ENCODE results near the gene CAMK2D. TPM values are rescaled to one million over a fixed set of nuclear protein-coding genes. Genes with fewer than 3 reads are reported as not detected.

CAMK2D gene
- total RNA-seq, 1 donor from 2014 or later: 147 TPM

GRCh38 chr4:113591982-113592381 lies 169.6 kb downstream of the CAMK2D start:
- H3K9me3 ChIP-seq (ENCODE audit: control insufficient read depth in 3 of 3, low read length in 3 of 3): no peaks in the 10 kb centered on the region
- peaks cover 0 to 11% (median 5%) of the 10 kb centered on the region in 3 donors for H3K4me1 ChIP-seq (ENCODE audit: control insufficient read depth in 3 of 3, insufficient read depth in 3 of 3, low read length in 3 of 3)
- H3K4me3 ChIP-seq (ENCODE audit: low read length in 3 of 3): no peak overlapping the region
- H3K36me3 ChIP-seq (ENCODE audit: control insufficient read depth in 3 of 3, insufficient read depth in 3 of 3, low read length in 3 of 3): no peaks in the 10 kb centered on the region
- H3K27me3 ChIP-seq (ENCODE audit: control insufficient read depth in 3 of 3, insufficient read depth in 3 of 3, low read length in 3 of 3): no peaks in the 10 kb centered on the region
- no peak overlapping the region for H3K27ac ChIP-seq (ENCODE audit: low read depth, low read length)
- no peak overlapping the region for H3K9ac ChIP-seq (ENCODE audit: low read depth in 1 of 3, low read length in 3 of 3)

- Histone ChIP-seq H3K9ac (ENCODE audit: low read depth in 1 of 3, low read length in 3 of 3) (no peak overlapping the region), H3K27me3 (ENCODE audit: control insufficient read depth in 3 of 3, insufficient read depth in 3 of 3, low read length in 3 of 3) (no peaks in the 10 kb centered on the region), H3K4me1 (ENCODE audit: control insufficient read depth in 3 of 3, insufficient read depth in 3 of 3, low read length in 3 of 3) (peaks cover 8 to 31% (median 19%) of the 10 kb centered on the region in 3 donors), H3K9me3 (ENCODE audit: control insufficient read depth in 3 of 3, low read length in 3 of 3) (no peaks in the 10 kb centered on the region), H3K4me3 (ENCODE audit: low read length in 3 of 3) (no peak overlapping the region), H3K27ac (ENCODE audit: low read depth, low read length) (no peak overlapping the region), H3K36me3 (ENCODE audit: control insufficient read depth in 3 of 3, insufficient read depth in 3 of 3, low read length in 3 of 3) (no peaks in the 10 kb centered on the region)
These were observed 172.5 kb downstream of the CAMK2D start for GRCh38 chr4:113588895-113589668.

GRCh38 chr4:113587640-113588275 lies 173.8 kb downstream of the CAMK2D start:
- Histone ChIP-seq H3K27ac (ENCODE audit: low read depth, low read length) (peak overlapping the region; percentile 19), H3K9ac (ENCODE audit: low read depth in 1 of 3, low read length in 3 of 3) (no peak overlapping the region), H3K9me3 (ENCODE audit: control insufficient read depth in 3 of 3, low read length in 3 of 3) (no peaks in the 10 kb centered on the region), H3K27me3 (ENCODE audit: control insufficient read depth in 3 of 3, insufficient read depth in 3 of 3, low read length in 3 of 3) (no peaks in the 10 kb centered on the region), H3K36me3 (ENCODE audit: control insufficient read depth in 3 of 3, insufficient read depth in 3 of 3, low read length in 3 of 3) (no peaks in the 10 kb centered on the region), H3K4me1 (ENCODE audit: control insufficient read depth in 3 of 3, insufficient read depth in 3 of 3, low read length in 3 of 3) (peaks cover 17 to 43% (median 32%) of the 10 kb centered on the region in 3 donors), H3K4me3 (ENCODE audit: low read length in 3 of 3) (no peak overlapping the region)

GRCh38 chr4:113587156-113587555 lies 174.4 kb downstream of the CAMK2D start:
- no peaks in the 10 kb centered on the region for H3K9me3 ChIP-seq (ENCODE audit: control insufficient read depth in 3 of 3, low read length in 3 of 3)
- no peaks in the 10 kb centered on the region for H3K36me3 ChIP-seq (ENCODE audit: control insufficient read depth in 3 of 3, insufficient read depth in 3 of 3, low read length in 3 of 3)
- no peak overlapping the region for H3K4me3 ChIP-seq (ENCODE audit: low read length in 3 of 3)
- H3K27ac ChIP-seq (ENCODE audit: low read depth, low read length): peak overlapping the region; percentile 19
- H3K4me1 ChIP-seq (ENCODE audit: control insufficient read depth in 3 of 3, insufficient read depth in 3 of 3, low read length in 3 of 3): peaks cover 18 to 43% (median 34%) of the 10 kb centered on the region in 3 donors
- no peak overlapping the region for H3K9ac ChIP-seq (ENCODE audit: low read depth in 1 of 3, low read length in 3 of 3)
- H3K27me3 ChIP-seq (ENCODE audit: control insufficient read depth in 3 of 3, insufficient read depth in 3 of 3, low read length in 3 of 3): no peaks in the 10 kb centered on the region

GRCh38 chr4:113586072-113586471 lies 175.5 kb downstream of the CAMK2D start:
- Histone ChIP-seq H3K9me3 (ENCODE audit: control insufficient read depth in 3 of 3, low read length in 3 of 3) (no peaks in the 10 kb centered on the region), H3K27ac (ENCODE audit: low read depth, low read length) (peak overlapping the region; percentile 19), H3K4me1 (ENCODE audit: control insufficient read depth in 3 of 3, insufficient read depth in 3 of 3, low read length in 3 of 3) (peaks cover 18 to 41% (median 34%) of the 10 kb centered on the region in 3 donors)

GRCh38 chr4:113584407-113585150 lies 177.0 kb downstream of the CAMK2D start:
- Histone ChIP-seq H3K9ac (ENCODE audit: low read depth in 1 of 3, low read length in 3 of 3) (peak overlapping the region in 1 of 3 donors; percentile 1), H3K4me1 (ENCODE audit: control insufficient read depth in 3 of 3, insufficient read depth in 3 of 3, low read length in 3 of 3) (peaks cover 18 to 41% (median 34%) of the 10 kb centered on the region in 3 donors), H3K27me3 (ENCODE audit: control insufficient read depth in 3 of 3, insufficient read depth in 3 of 3, low read length in 3 of 3) (no peaks in the 10 kb centered on the region), H3K36me3 (ENCODE audit: control insufficient read depth in 3 of 3, insufficient read depth in 3 of 3, low read length in 3 of 3) (no peaks in the 10 kb centered on the region), H3K9me3 (ENCODE audit: control insufficient read depth in 3 of 3, low read length in 3 of 3) (no peaks in the 10 kb centered on the region), H3K27ac (ENCODE audit: low read depth, low read length) (peak overlapping the region; percentile 80), H3K4me3 (ENCODE audit: low read length in 3 of 3) (peak overlapping the region in 2 of 3 donors; percentile 6 to 9)

More at GRCh38 chr4:113586072-113586471, 175.5 kb downstream of the CAMK2D start:
- Histone ChIP-seq H3K4me3 (ENCODE audit: low read length in 3 of 3) (no peak overlapping the region), H3K9ac (ENCODE audit: low read depth in 1 of 3, low read length in 3 of 3) (no peak overlapping the region), H3K27me3 (ENCODE audit: control insufficient read depth in 3 of 3, insufficient read depth in 3 of 3, low read length in 3 of 3) (no peaks in the 10 kb centered on the region), H3K36me3 (ENCODE audit: control insufficient read depth in 3 of 3, insufficient read depth in 3 of 3, low read length in 3 of 3) (no peaks in the 10 kb centered on the region)

GRCh38 chr4:113582737-113583136 lies 178.8 kb downstream of the CAMK2D start:
- Histone ChIP-seq H3K4me1 (ENCODE audit: control insufficient read depth in 3 of 3, insufficient read depth in 3 of 3, low read length in 3 of 3) (peaks cover 18 to 38% (median 34%) of the 10 kb centered on the region in 3 donors), H3K27ac (ENCODE audit: low read depth, low read length) (peak overlapping the region; percentile 80), H3K4me3 (ENCODE audit: low read length in 3 of 3) (no peak overlapping the region)

GRCh38 chr4:113579360-113579759 lies 182.2 kb downstream of the CAMK2D start:
- H3K36me3 ChIP-seq (ENCODE audit: control insufficient read depth in 3 of 3, insufficient read depth in 3 of 3, low read length in 3 of 3): no peaks in the 10 kb centered on the region
- peaks cover 15 to 23% (median 21%) of the 10 kb centered on the region in 3 donors for H3K4me1 ChIP-seq (ENCODE audit: control insufficient read depth in 3 of 3, insufficient read depth in 3 of 3, low read length in 3 of 3)
- no peaks in the 10 kb centered on the region for H3K27me3 ChIP-seq (ENCODE audit: control insufficient read depth in 3 of 3, insufficient read depth in 3 of 3, low read length in 3 of 3)
- H3K9me3 ChIP-seq (ENCODE audit: control insufficient read depth in 3 of 3, low read length in 3 of 3): no peaks in the 10 kb centered on the region
- H3K4me3 ChIP-seq (ENCODE audit: low read length in 3 of 3): no peak overlapping the region
- H3K9ac ChIP-seq (ENCODE audit: low read depth in 1 of 3, low read length in 3 of 3): no peak overlapping the region
- H3K27ac ChIP-seq (ENCODE audit: low read depth, low read length): no peak overlapping the region

More at GRCh38 chr4:113582737-113583136, 178.8 kb downstream of the CAMK2D start:
- Histone ChIP-seq H3K9me3 (ENCODE audit: control insufficient read depth in 3 of 3, low read length in 3 of 3) (no peaks in the 10 kb centered on the region), H3K9ac (ENCODE audit: low read depth in 1 of 3, low read length in 3 of 3) (no peak overlapping the region), H3K36me3 (ENCODE audit: control insufficient read depth in 3 of 3, insufficient read depth in 3 of 3, low read length in 3 of 3) (no peaks in the 10 kb centered on the region), H3K27me3 (ENCODE audit: control insufficient read depth in 3 of 3, insufficient read depth in 3 of 3, low read length in 3 of 3) (no peaks in the 10 kb centered on the region)

- no peaks in the 10 kb centered on the region for H3K27me3 ChIP-seq (ENCODE audit: control insufficient read depth in 3 of 3, insufficient read depth in 3 of 3, low read length in 3 of 3)
- peaks cover 3 to 7% (median 6%) of the 10 kb centered on the region in 3 donors for H3K4me1 ChIP-seq (ENCODE audit: control insufficient read depth in 3 of 3, insufficient read depth in 3 of 3, low read length in 3 of 3)
- no peaks in the 10 kb centered on the region for H3K36me3 ChIP-seq (ENCODE audit: control insufficient read depth in 3 of 3, insufficient read depth in 3 of 3, low read length in 3 of 3)
- H3K4me3 ChIP-seq (ENCODE audit: low read length in 3 of 3): no peak overlapping the region
- no peak overlapping the region for H3K9ac ChIP-seq (ENCODE audit: low read depth in 1 of 3, low read length in 3 of 3)
- no peaks in the 10 kb centered on the region for H3K9me3 ChIP-seq (ENCODE audit: control insufficient read depth in 3 of 3, low read length in 3 of 3)
- H3K27ac ChIP-seq (ENCODE audit: low read depth, low read length): no peak overlapping the region
These were observed 184.4 kb downstream of the CAMK2D start for GRCh38 chr4:113576947-113577678.
